ENCODE measurements around the gene COL23A1. TPM values are rescaled to one million over a fixed set of nuclear protein-coding genes. Genes with fewer than 3 reads are reported as not detected.

The COL23A1 gene
- total and polyA plus RNA-seq, 2 of the 8 experiments (the other 6 are each of a cell fraction or from before 2014, with no cell fraction given) = 3.1 to 4.7 TPM

GRCh38 chr5:178229861-178230260 is 360.3 kb downstream of the COL23A1 start:
- WGBS, 2 experiments (ENCODE audit: extremely low coverage in 1 of 2, insufficient coverage in 1 of 2, insufficient read length in 1 of 2, insufficient replicate concordance in 2 of 2, low coverage in 1 of 2, low lambda C conversion rate in 2 of 2, missing lambda C conversion rate in 1 of 2) = 91% methylated on average over 10 of the region's 10 CpGs; no CpG with 5 or more reads in 1 of the 2 experiments
- Histone ChIP-seq H2BK15ac (ENCODE audit: low read length) (no peak overlapping the region), H3K18ac (ENCODE audit: extremely low read depth, low read length) (no peak overlapping the region), H4K5ac (ENCODE audit: insufficient read length, low read depth, low read length) (no peak overlapping the region), H3K27me3 (replicated peaks in 1 of 4; ENCODE audit: control insufficient read depth in 3 of 4, extremely low read depth in 1 of 4, insufficient read depth in 3 of 4, low read length in 3 of 4) (no peaks in the 10 kb centered on the region), H3K14ac (ENCODE audit: insufficient read length) (no peak overlapping the region), H3K4me3 (ENCODE audit: extremely low read depth in 1 of 4, insufficient read depth in 2 of 4, low read depth in 3 of 4, low read length in 4 of 4) (no peak overlapping the region), H2BK12ac (ENCODE audit: low read depth, low read length) (no peak overlapping the region), H3K4me2 (ENCODE audit: insufficient read depth in 1 of 2, low read depth in 2 of 2, low read length in 2 of 2) (no peak overlapping the region), H2AFZ (ENCODE audit: low read length) (no peak overlapping the region), H4K20me1 (replicated peaks in 1 of 2; ENCODE audit: control insufficient read depth in 1 of 2, insufficient read depth in 2 of 2, low read length in 2 of 2) (peaks cover 0 to 5% of the 10 kb centered on the region in 2 experiments), H2BK120ac (replicated peaks; ENCODE audit: low read depth, low read length) (no peak overlapping the region), H3K56ac (replicated peaks; ENCODE audit: insufficient read length, low read depth, low read length) (no peak overlapping the region), H3K36me3 (ENCODE audit: control insufficient read depth in 2 of 4, insufficient read depth in 4 of 4, low read length in 3 of 4) (peaks cover 7 to 35% (median 18%) of the 10 kb centered on the region in 4 experiments; a peak in 6 of 8 replicates), H3K79me1 (ENCODE audit: low read depth, low read length) (peaks cover 11% of the 10 kb centered on the region), H3K23me2 (ENCODE audit: low read depth, low read length) (peaks cover 3% of the 10 kb centered on the region; the same call in 1 of the 2 replicates), H2AK5ac (ENCODE audit: low read depth, low read length) (no peak overlapping the region), H3K23ac (ENCODE audit: insufficient read length) (no peak overlapping the region), H3K4ac (replicated peaks; ENCODE audit: insufficient read length, low read depth, low read length) (no peak overlapping the region), H3K9ac (replicated peaks in 1 of 4; ENCODE audit: extremely low read depth in 1 of 4, low read depth in 3 of 4, low read length in 3 of 4) (no peak overlapping the region), H2BK20ac (ENCODE audit: low read length) (no peak overlapping the region), H3K9me3 (ENCODE audit: insufficient read depth in 2 of 2, low read depth in 1 of 2, low read length in 1 of 2) (no peaks in the 10 kb centered on the region), H3K79me2 (ENCODE audit: control insufficient read depth in 1 of 2, insufficient read depth in 2 of 2, low read length in 2 of 2) (peaks cover 0 to 13% of the 10 kb centered on the region in 2 experiments; a peak in 2 of 4 replicates), H4K91ac (replicated peaks; ENCODE audit: insufficient read length, low read length) (no peak overlapping the region), H3K27ac (ENCODE audit: low read depth, low read length) (no peak overlapping the region), H2BK5ac (ENCODE audit: low read depth, low read length) (no peak overlapping the region), H3K4me1 (replicated peaks in 1 of 4; ENCODE audit: control insufficient read depth in 3 of 4, insufficient read depth in 4 of 4, low read length in 3 of 4) (peaks cover 0 to 16% (median 10%) of the 10 kb centered on the region in 4 experiments; a peak in 6 of 7 replicates), H4K8ac (ENCODE audit: extremely low read depth, insufficient read depth, low read length) (peak overlapping the region; percentile 45; the same call in 1 of the 2 replicates)
- ChIA-PET POLR2A (ENCODE audit: partially characterized antibody) (interaction anchor here (0.6 to 21.6 kb wide), 4 partner anchors 9 to 37 kb away, joined by 3 to 507 read pairs (median 3); partner anchors contain the start of gene HNRNPAB), CTCF (ENCODE audit: partially characterized antibody) (interaction anchor here (0.5 kb wide), 1 partner anchor 49 kb away, joined by 3 read pairs; no protein-coding TSS in a partner anchor)
- FAIRE-seq (no peak), DNase-seq (ENCODE audit: low read depth in 1 of 2, low spot score in 2 of 2) (no peak)
- TF ChIP-seq TBP (IDR thresholded peaks at IDR 0.05; ENCODE audit: low read depth, low read length) = no peak
- no peak for TF ChIP-seq HDAC2 (IDR thresholded peaks at IDR 0.05; ENCODE audit: borderline replicate concordance in 1 of 2, low read depth in 2 of 2, low read length in 2 of 2)
- TF ChIP-seq CTBP2 (IDR thresholded peaks at IDR 0.05; ENCODE audit: borderline replicate concordance, insufficient read depth, insufficient read length, low read length) = no peak
- TF ChIP-seq EGR1 (IDR thresholded peaks at IDR 0.05; ENCODE audit: borderline replicate concordance, low read depth, low read length) = no peak
- no peak for TF ChIP-seq EP300 (IDR thresholded peaks at IDR 0.05; ENCODE audit: borderline replicate concordance in 1 of 2, low read depth in 2 of 2, low read length in 2 of 2)
- no peak for TF ChIP-seq NRF1 (IDR thresholded peaks at IDR 0.05; ENCODE audit: low read depth, low read length)
- no peak for TF ChIP-seq PHF8 (conservative IDR thresholded peaks at IDR 0.05; ENCODE audit: low read depth, low read length)

Measured in H1 (cell line).